Keratinocyte (primary cell): ENCODE results near the gene STK32C. TPM values are rescaled to one million over a fixed set of nuclear protein-coding genes. Genes with fewer than 3 reads are reported as not detected.

Experiments
- DNase-seq: peaks from one replicate; pipeline ENCODE4 v3.0.0-alpha.2; 2011; ENCODE audit warnings: low read depth, missing footprints, low spot score
- FAIRE-seq: peaks from 2 replicates; lab custom pipeline; 2011; peaks lifted over from hg19 to GRCh38; lab: Jason Lieb, UNC
- H2AFZ ChIP-seq: 2 replicates; pipeline ENCODE4 v1.6.0; 2012; ENCODE audit warnings: low read length, control low read depth, inconsistent platforms; ENCODE audit not compliant: control insufficient read depth
- H3K27ac ChIP-seq: 2 replicates; pipeline ENCODE4 v1.5.1; 2011; ENCODE audit warnings: low read length; ENCODE audit not compliant: control insufficient read depth, insufficient read depth
- H3K27me3 ChIP-seq: 3 replicates; pipeline ENCODE4 v1.6.0; 2011; ENCODE audit warnings: low read length; ENCODE audit not compliant: control insufficient read depth, insufficient read depth; ENCODE audit errors: extremely low read depth
- H3K36me3 ChIP-seq, 2 experiments: 2 replicates in 1 of 2; 3 replicates in 1 of 2; pipeline ENCODE4 v1.5.1; 2011; ENCODE audit warnings: low read length in 2 of 2, mild to moderate bottlenecking in 1 of 2; ENCODE audit not compliant: control insufficient read depth in 2 of 2, insufficient read depth in 2 of 2; ENCODE audit errors: extremely low read depth in 1 of 2
- H3K4me1 ChIP-seq: 3 replicates; pipeline ENCODE4 v1.5.1; 2011; ENCODE audit warnings: low read length; ENCODE audit not compliant: control insufficient read depth, insufficient read depth; ENCODE audit errors: extremely low read depth
- H3K4me2 ChIP-seq: 3 replicates; pipeline ENCODE4 v1.6.0; 2011; ENCODE audit warnings: low read depth, low read length; ENCODE audit not compliant: control insufficient read depth, insufficient read depth; ENCODE audit errors: extremely low read depth
- H3K4me3 ChIP-seq, 3 experiments: fragments of 200-600 bp in 1 of 3; sonication (generic) in 1 of 3; 2 replicates in 2 of 3; 3 replicates in 1 of 3; pipeline ENCODE4 v1.5.1; 2011 to 2016; ENCODE audit warnings: low read length in 3 of 3, mild to moderate bottlenecking in 3 of 3, control low read depth in 2 of 3, inconsistent platforms in 1 of 3, low read depth in 1 of 3, mixed read lengths in 1 of 3, mixed run types in 1 of 3, moderate library complexity in 1 of 3; ENCODE audit not compliant: control insufficient read depth in 2 of 3, insufficient read depth in 2 of 3; ENCODE audit errors: extremely low read depth in 1 of 3
- H3K79me2 ChIP-seq: 2 replicates; pipeline ENCODE4 v1.6.0; 2012; ENCODE audit warnings: low read length; ENCODE audit not compliant: control insufficient read depth, insufficient read depth
- H3K9ac ChIP-seq: 3 replicates; pipeline ENCODE4 v1.6.0; 2011; ENCODE audit warnings: low read length; ENCODE audit not compliant: control insufficient read depth, insufficient read depth; ENCODE audit errors: extremely low read depth
- H3K9me1 ChIP-seq: 3 replicates; pipeline ENCODE4 v1.6.0; 2011; ENCODE audit warnings: low read length; ENCODE audit not compliant: control insufficient read depth, insufficient read depth; ENCODE audit errors: extremely low read depth
- H3K9me3 ChIP-seq: 2 replicates; pipeline ENCODE4 v1.5.1; 2012; ENCODE audit warnings: low read depth, low read length; ENCODE audit not compliant: control insufficient read depth
- H4K20me1 ChIP-seq: 3 replicates; pipeline ENCODE4 v1.6.0; 2011; ENCODE audit warnings: low read length; ENCODE audit not compliant: control insufficient read depth, insufficient read depth; ENCODE audit errors: extremely low read depth
- EZH2 ChIP-seq: IDR thresholded peaks from one replicate; pipeline ENCODE4 v1.6.1; 2012; ENCODE audit warnings: inconsistent platforms, mild to moderate bottlenecking, low read length, moderate library complexity
- dilution Hi-C: fragments of 300-500 bp; cut with MboI; formaldehyde crosslinking; loops from one replicate; pipeline ENCODE4 v1.7.0; 2020; ENCODE audit warnings: low sequenced_read_pairs; ENCODE audit not compliant: extremely low pct_ligation_motif_present
- polyA plus RNA-seq, 5 experiments: library from polyadenylated mRNA; depleted of rRNA in 3 of 5; stranded (reverse) in 3 of 5; stranded (forward) in 1 of 5; unstranded in 1 of 5; fragments of >200 nt; gene quantifications; 1 replicate in 1 of 5; 2 replicates in 3 of 5; 3 replicates in 1 of 5; pipeline versions ENCODE4 v1.2.1 to v1.2.3, GENCODE V29; 2011 to 2012; ENCODE audit warnings: missing spikeins in 2 of 5, low read depth in 1 of 5, low replicate concordance in 1 of 5
- TF ChIP-seq, protein P1 (sequence below), 3 experiments: IDR thresholded peaks in 1 of 3; conservative IDR thresholded peaks in 1 of 3; optimal IDR thresholded peaks in 1 of 3; 2 replicates in 2 of 3; 3 replicates in 1 of 3; pipeline versions ENCODE3 to v1.5.1; 2011; ENCODE audit warnings: low read length in 3 of 3, mild to moderate bottlenecking in 3 of 3, moderate library complexity in 2 of 3, control low read depth in 1 of 3, inconsistent platforms in 1 of 3; ENCODE audit not compliant: insufficient read depth in 2 of 3; ENCODE audit errors: extremely low read depth in 1 of 3

The STK32C gene
- polyA plus RNA-seq, 1 donor (not counting 4 experiments of a cell fraction or from before 2014, with no cell fraction given), result 4.1 TPM

GRCh38 chr10:132326344-132326889, 18.7 kb upstream of the STK32C start:
- no peak for FAIRE-seq
- dilution Hi-C loops, result no loop called here
- H3K4me3 ChIP-seq, result no peak overlapping the region
- H3K79me2 ChIP-seq, result peaks cover 34% of the 10 kb centered on the region
- no peak overlapping the region for H3K4me2 ChIP-seq
- TF ChIP-seq, protein P1, sequence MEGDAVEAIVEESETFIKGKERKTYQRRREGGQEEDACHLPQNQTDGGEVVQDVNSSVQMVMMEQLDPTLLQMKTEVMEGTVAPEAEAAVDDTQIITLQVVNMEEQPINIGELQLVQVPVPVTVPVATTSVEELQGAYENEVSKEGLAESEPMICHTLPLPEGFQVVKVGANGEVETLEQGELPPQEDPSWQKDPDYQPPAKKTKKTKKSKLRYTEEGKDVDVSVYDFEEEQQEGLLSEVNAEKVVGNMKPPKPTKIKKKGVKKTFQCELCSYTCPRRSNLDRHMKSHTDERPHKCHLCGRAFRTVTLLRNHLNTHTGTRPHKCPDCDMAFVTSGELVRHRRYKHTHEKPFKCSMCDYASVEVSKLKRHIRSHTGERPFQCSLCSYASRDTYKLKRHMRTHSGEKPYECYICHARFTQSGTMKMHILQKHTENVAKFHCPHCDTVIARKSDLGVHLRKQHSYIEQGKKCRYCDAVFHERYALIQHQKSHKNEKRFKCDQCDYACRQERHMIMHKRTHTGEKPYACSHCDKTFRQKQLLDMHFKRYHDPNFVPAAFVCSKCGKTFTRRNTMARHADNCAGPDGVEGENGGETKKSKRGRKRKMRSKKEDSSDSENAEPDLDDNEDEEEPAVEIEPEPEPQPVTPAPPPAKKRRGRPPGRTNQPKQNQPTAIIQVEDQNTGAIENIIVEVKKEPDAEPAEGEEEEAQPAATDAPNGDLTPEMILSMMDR (optimal IDR thresholded peaks at IDR 0.05 in 1 of 3, IDR thresholded peaks at IDR 0.05 in 1 of 3, conservative IDR thresholded peaks at IDR 0.05 in 1 of 3; ENCODE audit: extremely low read depth in 1 of 3, insufficient read depth in 2 of 3, low read length in 3 of 3), result no peak
- no peak for TF ChIP-seq EZH2
- H3K9me3 ChIP-seq, result no peaks in the 10 kb centered on the region
- no peak overlapping the region for H3K9ac ChIP-seq
- DNase-seq, result no peak
- no peaks in the 10 kb centered on the region for H4K20me1 ChIP-seq
- H3K9me1 ChIP-seq, result no peaks in the 10 kb centered on the region
- no peaks in the 10 kb centered on the region for H3K27me3 ChIP-seq
- H3K36me3 ChIP-seq, result peaks cover 0 to 1% of the 10 kb centered on the region in 2 experiments
- no peak overlapping the region for H2AFZ ChIP-seq
- H3K4me1 ChIP-seq, result peaks cover 10% of the 10 kb centered on the region
- no peak overlapping the region for H3K27ac ChIP-seq

- DNase-seq, result no peak
These were observed 16.4 kb upstream of the STK32C start for GRCh38 chr10:132324186-132324585.

More at GRCh38 chr10:132324186-132324585, 16.4 kb upstream of the STK32C start:
- Histone ChIP-seq H3K36me3 (peaks cover 0 to 1% of the 10 kb centered on the region in 2 experiments), H3K4me3 (no peak overlapping the region), H2AFZ (no peak overlapping the region), H3K9me3 (no peaks in the 10 kb centered on the region), H3K9me1 (no peaks in the 10 kb centered on the region), H3K79me2 (peaks cover 15% of the 10 kb centered on the region), H3K4me1 (peaks cover 9% of the 10 kb centered on the region), H3K9ac (no peak overlapping the region), H4K20me1 (no peaks in the 10 kb centered on the region), H3K27me3 (no peaks in the 10 kb centered on the region), H3K27ac (no peak overlapping the region), H3K4me2 (no peak overlapping the region)
- no peak for FAIRE-seq
- dilution Hi-C loops, result no loop called here
- TF ChIP-seq, protein P1 (optimal IDR thresholded peaks at IDR 0.05 in 1 of 3, IDR thresholded peaks at IDR 0.05 in 1 of 3, conservative IDR thresholded peaks at IDR 0.05 in 1 of 3; ENCODE audit: extremely low read depth in 1 of 3, insufficient read depth in 2 of 3, low read length in 3 of 3), result no peak
- TF ChIP-seq EZH2, result no peak
